ENCODE data around the gene RFC1.
A peak's percentile ranks its signal among the peaks of the same experiment; 100 is the strongest.
"Not testable (repeated sequence)": the region's sequence is repeated elsewhere in the genome, so short reads cannot be mapped to it uniquely, and the experiment has no call there.

Gene RFC1

GRCh38 chr4:39357002-39357401, 9.2 kb downstream of the RFC1 start:
- H3K4me3 ChIP-seq (replicated peaks; ENCODE audit: insufficient read depth, low read length), result no peak overlapping the region
- TF ChIP-seq SPI1 (IDR thresholded peaks at IDR 0.05; ENCODE audit: borderline replicate concordance, low read depth), result no peak
- TF ChIP-seq POLR2AphosphoS5 (IDR thresholded peaks at IDR 0.05; ENCODE audit: low read depth), result no peak
- TF ChIP-seq REST (IDR thresholded peaks at IDR 0.05; ENCODE audit: insufficient replicate concordance, low read depth), result no peak
- H3K27me3 ChIP-seq (ENCODE audit: insufficient read depth, poor library complexity, severe bottlenecking), result no peaks in the 10 kb centered on the region
- H3K27ac ChIP-seq (replicated peaks), result no peak overlapping the region
- DNase-seq (ENCODE audit: low read depth in 1 of 2, low spot score in 1 of 2), result no peak

- Histone ChIP-seq H3K4me3 (replicated peaks; ENCODE audit: insufficient read depth, low read length) (no peak overlapping the region), H3K27me3 (ENCODE audit: insufficient read depth, poor library complexity, severe bottlenecking) (no peaks in the 10 kb centered on the region), H3K27ac (replicated peaks) (peak overlapping the region; percentile 62; the same call in 1 of the 2 replicates)
- TF ChIP-seq GABPA (IDR thresholded peaks at IDR 0.05; ENCODE audit: low read depth) (no peak), SPI1 (IDR thresholded peaks at IDR 0.05; ENCODE audit: borderline replicate concordance, low read depth) (no peak), POLR2AphosphoS5 (IDR thresholded peaks at IDR 0.05; ENCODE audit: low read depth) (no peak), CTCF (IDR thresholded peaks at IDR 0.05; ENCODE audit: insufficient read depth, low read length) (no peak), REST (IDR thresholded peaks at IDR 0.05; ENCODE audit: insufficient replicate concordance, low read depth) (no peak)
- DNase-seq (ENCODE audit: low read depth in 1 of 2, low spot score in 1 of 2), result no peak
Observed at GRCh38 chr4:39354254-39354552, 12.0 kb downstream of the RFC1 start.

- no peaks in the 10 kb centered on the region for H3K27me3 ChIP-seq (ENCODE audit: insufficient read depth, poor library complexity, severe bottlenecking)
- TF ChIP-seq SPI1 (IDR thresholded peaks at IDR 0.05; ENCODE audit: borderline replicate concordance, low read depth) (no peak; the same call in 1 of the 2 replicates), POLR2AphosphoS5 (IDR thresholded peaks at IDR 0.05; ENCODE audit: low read depth) (peak; percentile 46; the same call in 1 of the 2 replicates)
- no peak overlapping the region; the same call in 1 of the 2 replicates for H3K4me3 ChIP-seq (replicated peaks; ENCODE audit: insufficient read depth, low read length)
- H3K27ac ChIP-seq (replicated peaks), result peak overlapping the region; percentile 62
- peak; percentile 28 to 62 for DNase-seq (ENCODE audit: low read depth in 1 of 2, low spot score in 1 of 2)
Observed at GRCh38 chr4:39353478-39354253, 12.5 kb downstream of the RFC1 start.

- H3K27ac ChIP-seq (replicated peaks), result peak overlapping the region; percentile 62
- DNase-seq (ENCODE audit: low read depth in 1 of 2, low spot score in 1 of 2); H3K27me3 ChIP-seq (ENCODE audit: insufficient read depth, poor library complexity, severe bottlenecking); H3K4me3 ChIP-seq (replicated peaks; ENCODE audit: insufficient read depth, low read length): not testable (repeated sequence)
Observed at GRCh38 chr4:39353149-39353477, 13.0 kb downstream of the RFC1 start.

GRCh38 chr4:39349326-39349725, 16.8 kb downstream of the RFC1 start:
- H3K27ac ChIP-seq (replicated peaks), result no peak overlapping the region
- no peak for TF ChIP-seq GABPA (IDR thresholded peaks at IDR 0.05; ENCODE audit: low read depth)
- no peak for TF ChIP-seq POLR2AphosphoS5 (IDR thresholded peaks at IDR 0.05; ENCODE audit: low read depth)
- TF ChIP-seq SPI1 (IDR thresholded peaks at IDR 0.05; ENCODE audit: borderline replicate concordance, low read depth), result no peak
- no peak for TF ChIP-seq REST (IDR thresholded peaks at IDR 0.05; ENCODE audit: insufficient replicate concordance, low read depth)
- TF ChIP-seq CTCF (IDR thresholded peaks at IDR 0.05; ENCODE audit: insufficient read depth, low read length), result no peak
- no peak for DNase-seq (ENCODE audit: low read depth in 1 of 2, low spot score in 1 of 2)

More at GRCh38 chr4:39349326-39349725, 16.8 kb downstream of the RFC1 start:
- Histone ChIP-seq H3K27me3 (ENCODE audit: insufficient read depth, poor library complexity, severe bottlenecking) (no peaks in the 10 kb centered on the region), H3K4me3 (replicated peaks; ENCODE audit: insufficient read depth, low read length) (no peak overlapping the region)

Measured in HL-60 (cell line).